Measurements from ENCODE around the gene STARD4.

DNA sequence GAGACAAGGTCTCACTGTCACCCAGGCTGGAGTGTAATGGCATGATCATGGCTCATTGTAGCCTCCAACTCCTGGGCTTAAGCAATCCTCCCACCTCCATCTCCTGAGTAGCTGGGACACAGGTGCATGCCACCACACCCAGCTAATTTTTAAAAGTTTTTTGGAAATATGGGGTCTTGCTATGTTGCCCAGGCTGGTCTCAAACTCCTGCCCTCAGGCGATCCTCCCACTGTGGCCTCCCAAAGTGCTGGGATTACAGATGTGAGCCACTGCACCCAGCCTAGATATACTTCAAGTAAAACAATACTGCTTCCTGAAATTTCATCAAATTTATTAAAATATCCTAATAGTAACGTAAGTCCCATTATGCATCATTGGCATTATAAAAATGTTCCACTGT lies 33.4 kb downstream of the STARD4 start:
- no peak for TF ChIP-seq POLR2A (IDR thresholded peaks at IDR 0.05; ENCODE audit: low read length)
- no peak for TF ChIP-seq GATA1 (IDR thresholded peaks at IDR 0.05; ENCODE audit: low read depth, low read length)
